Measurements from ENCODE around the gene MTO1. TPM values are rescaled to one million over a fixed set of nuclear protein-coding genes. Genes with fewer than 3 reads are reported as not detected.
"Not testable (repeated sequence)": the region's sequence is repeated elsewhere in the genome, so short reads cannot be mapped to it uniquely, and the experiment has no call there.

Gene MTO1
- total RNA-seq, 1 experiment from 2014 or later = 19.5 TPM

DNA sequence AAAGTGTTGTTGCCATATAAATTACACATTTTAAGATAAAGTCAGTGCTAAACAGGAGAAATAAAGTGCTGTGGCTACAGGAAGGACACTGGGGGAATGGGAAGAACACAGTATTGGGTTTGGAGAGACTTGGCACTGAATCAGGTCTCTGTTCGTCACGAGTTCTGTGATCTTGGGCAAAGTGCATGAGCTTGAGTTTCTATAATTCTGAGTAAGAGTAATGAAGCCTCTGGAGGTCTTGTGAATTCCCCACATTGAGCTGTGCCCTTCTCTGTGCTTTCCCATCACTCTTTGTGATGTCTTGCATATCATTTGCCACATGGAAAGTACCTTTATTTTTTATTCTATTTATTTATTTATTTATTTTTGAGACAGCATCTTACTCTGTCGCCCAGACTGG, 76.1 kb downstream of the MTO1 start:
- no peak for ATAC-seq
- Histone ChIP-seq H3K9me3 (ENCODE audit: low read length) (no peaks in the 10 kb centered on the region), H2AFZ (ENCODE audit: low read length) (no peak overlapping the region), H3K36me3 (ENCODE audit: low read depth, low read length) (no peaks in the 10 kb centered on the region), H3K4me2 (ENCODE audit: low read length) (no peak overlapping the region), H3K9me2 (replicated peaks; ENCODE audit: low read length) (no peaks in the 10 kb centered on the region), H3K4me1 (ENCODE audit: insufficient read depth, low read length) (no peaks in the 10 kb centered on the region), H3K79me2 (ENCODE audit: low read length) (no peaks in the 10 kb centered on the region), H3F3A (ENCODE audit: low read length, unreplicated experiment) (no peaks in the 10 kb centered on the region), H3K4me3 (ENCODE audit: low read length) (no peak overlapping the region), H3K9ac (ENCODE audit: low read length) (no peak overlapping the region), H3K27me3 (ENCODE audit: low read length) (no peaks in the 10 kb centered on the region), H3K27ac (ENCODE audit: low read length) (no peak overlapping the region), H4K20me1 (ENCODE audit: low read length) (no peaks in the 10 kb centered on the region)
- BruUV-seq (replicated peaks) = no TSS peak
- ChIA-PET POLR2A (ENCODE audit: unreplicated experiment) (no interaction called here), CTCF (no interaction called here)
- TF ChIP-seq EZH2 (IDR thresholded peaks at IDR 0.05; ENCODE audit: low read length, unreplicated experiment) = no peak
- TF ChIP-seq, protein P1, sequence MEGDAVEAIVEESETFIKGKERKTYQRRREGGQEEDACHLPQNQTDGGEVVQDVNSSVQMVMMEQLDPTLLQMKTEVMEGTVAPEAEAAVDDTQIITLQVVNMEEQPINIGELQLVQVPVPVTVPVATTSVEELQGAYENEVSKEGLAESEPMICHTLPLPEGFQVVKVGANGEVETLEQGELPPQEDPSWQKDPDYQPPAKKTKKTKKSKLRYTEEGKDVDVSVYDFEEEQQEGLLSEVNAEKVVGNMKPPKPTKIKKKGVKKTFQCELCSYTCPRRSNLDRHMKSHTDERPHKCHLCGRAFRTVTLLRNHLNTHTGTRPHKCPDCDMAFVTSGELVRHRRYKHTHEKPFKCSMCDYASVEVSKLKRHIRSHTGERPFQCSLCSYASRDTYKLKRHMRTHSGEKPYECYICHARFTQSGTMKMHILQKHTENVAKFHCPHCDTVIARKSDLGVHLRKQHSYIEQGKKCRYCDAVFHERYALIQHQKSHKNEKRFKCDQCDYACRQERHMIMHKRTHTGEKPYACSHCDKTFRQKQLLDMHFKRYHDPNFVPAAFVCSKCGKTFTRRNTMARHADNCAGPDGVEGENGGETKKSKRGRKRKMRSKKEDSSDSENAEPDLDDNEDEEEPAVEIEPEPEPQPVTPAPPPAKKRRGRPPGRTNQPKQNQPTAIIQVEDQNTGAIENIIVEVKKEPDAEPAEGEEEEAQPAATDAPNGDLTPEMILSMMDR (conservative IDR thresholded peaks at IDR 0.05; ENCODE audit: low read depth, low read length) = no peak
- TF ChIP-seq EZH2phosphoT487 (IDR thresholded peaks at IDR 0.05; ENCODE audit: borderline replicate concordance, low read length) = no peak
- intact Hi-C loops (cut with micrococcal nuclease) = no loop called here
- DNase-seq = no peak

DNA sequence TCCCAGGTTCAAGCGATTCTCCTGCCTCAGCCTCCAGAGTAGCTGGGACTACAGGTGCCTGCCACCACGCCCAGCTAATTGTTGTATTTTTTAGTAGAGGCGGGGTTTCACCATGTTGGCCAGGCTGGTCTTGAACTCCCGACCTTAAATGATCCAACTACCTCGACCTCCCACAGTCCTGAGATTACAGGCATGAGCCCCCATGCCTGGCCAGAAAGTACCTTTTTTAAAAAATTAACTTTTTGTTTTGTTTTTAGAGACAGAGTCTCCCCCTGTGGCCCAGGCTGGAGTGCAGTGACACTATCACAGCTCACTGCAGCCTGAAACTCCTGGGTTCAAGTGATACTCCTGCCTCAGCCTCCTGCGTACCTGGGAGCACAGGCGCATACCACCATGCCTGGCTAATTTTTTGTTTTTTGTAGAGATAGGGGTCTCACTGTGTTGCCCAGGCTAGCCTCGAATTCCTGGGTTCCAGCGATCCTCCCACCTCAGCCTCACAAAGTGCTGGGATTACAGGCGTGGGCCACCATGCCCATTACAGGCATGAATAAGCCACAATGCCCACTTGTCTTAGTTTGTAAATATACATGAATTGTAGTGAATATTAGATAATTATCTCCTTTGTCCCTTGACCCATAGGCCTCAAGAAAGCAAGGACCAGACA, 76.7 kb downstream of the MTO1 start:
- no peaks in the 10 kb centered on the region for H3F3A ChIP-seq (ENCODE audit: low read length, unreplicated experiment)
- H3K9ac ChIP-seq (ENCODE audit: low read length) = no peak overlapping the region
- H3K4me3 ChIP-seq (ENCODE audit: low read length) = no peak overlapping the region
- no TSS peak for BruUV-seq (replicated peaks)
- H4K20me1 ChIP-seq (ENCODE audit: low read length) = no peaks in the 10 kb centered on the region
- H3K36me3 ChIP-seq (ENCODE audit: low read depth, low read length) = no peaks in the 10 kb centered on the region
- H3K4me1 ChIP-seq (ENCODE audit: insufficient read depth, low read length) = no peaks in the 10 kb centered on the region
- intact Hi-C loops (cut with micrococcal nuclease) = no loop called here
- H3K27ac ChIP-seq (ENCODE audit: low read length) = no peak overlapping the region
- no peak overlapping the region for H3K4me2 ChIP-seq (ENCODE audit: low read length)
- ATAC-seq (no peak), DNase-seq (no peak)
- no peak overlapping the region for H2AFZ ChIP-seq (ENCODE audit: low read length)
- ChIA-PET CTCF (no interaction called here), POLR2A (ENCODE audit: unreplicated experiment) (no interaction called here)
- TF ChIP-seq, protein P1 (conservative IDR thresholded peaks at IDR 0.05; ENCODE audit: low read depth, low read length) = no peak
- TF ChIP-seq EZH2phosphoT487 (IDR thresholded peaks at IDR 0.05; ENCODE audit: borderline replicate concordance, low read length) (no peak), EZH2 (IDR thresholded peaks at IDR 0.05; ENCODE audit: low read length, unreplicated experiment) (no peak)
- H3K27me3 ChIP-seq (ENCODE audit: low read length) = no peaks in the 10 kb centered on the region
- no peaks in the 10 kb centered on the region for H3K79me2 ChIP-seq (ENCODE audit: low read length)
- H3K9me3 ChIP-seq (ENCODE audit: low read length) = no peaks in the 10 kb centered on the region
- no peaks in the 10 kb centered on the region for H3K9me2 ChIP-seq (replicated peaks; ENCODE audit: low read length)

DNA sequence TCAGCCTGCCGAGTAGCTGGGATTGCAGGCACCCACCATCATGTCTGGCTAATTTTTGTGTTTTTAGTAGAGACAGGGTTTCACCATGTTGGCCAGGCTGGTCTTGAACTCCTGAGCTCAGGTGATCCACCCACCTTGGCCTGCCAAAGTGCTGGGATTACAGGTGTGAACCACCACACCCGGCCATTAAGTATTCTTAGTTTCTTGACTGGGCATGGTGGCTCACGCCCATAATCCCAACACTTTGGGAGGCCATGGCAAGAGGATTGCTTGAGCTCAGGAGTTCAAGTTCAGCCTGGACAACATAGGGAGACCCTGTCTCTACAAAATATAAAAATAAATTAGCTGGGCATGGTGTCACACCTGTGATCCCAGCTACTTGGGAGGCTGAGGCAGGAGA, 80.9 kb downstream of the MTO1 start:
- POLR2A ChIA-PET (ENCODE audit: unreplicated experiment); H3K9me3 ChIP-seq (ENCODE audit: low read length); H3K4me2 ChIP-seq (ENCODE audit: low read length); H4K20me1 ChIP-seq (ENCODE audit: low read length); H3K9me2 ChIP-seq (replicated peaks; ENCODE audit: low read length); H3K79me2 ChIP-seq (ENCODE audit: low read length); H3K4me3 ChIP-seq (ENCODE audit: low read length); H2AFZ ChIP-seq (ENCODE audit: low read length); H3F3A ChIP-seq (ENCODE audit: low read length, unreplicated experiment); CTCF ChIA-PET; H3K27ac ChIP-seq (ENCODE audit: low read length); H3K36me3 ChIP-seq (ENCODE audit: low read depth, low read length); H3K4me1 ChIP-seq (ENCODE audit: insufficient read depth, low read length); DNase-seq; ATAC-seq; H3K9ac ChIP-seq (ENCODE audit: low read length); H3K27me3 ChIP-seq (ENCODE audit: low read length); BruUV-seq (replicated peaks); intact Hi-C loops (cut with micrococcal nuclease): not testable (repeated sequence)
